BLaER1 treated with 17β-estradiol and CSF1 and Interleukin-3, amounts not matched to agents 10 nM and 100 nM (cell line): ENCODE data around the gene CDH15.
"Not testable (repeated sequence)": the region's sequence is repeated elsewhere in the genome, so short reads cannot be mapped to it uniquely, and the experiment has no call there.

Experiments
- H3K27ac ChIP-seq, 11 experiments: shearing (Covaris generic); formaldehyde crosslinking; 2 replicates each; pipeline ENCODE4 v1.8.1; 2022
- H3K27me3 ChIP-seq, 11 experiments: shearing (Covaris generic); formaldehyde crosslinking; 2 replicates each; pipeline ENCODE4 v1.8.1; 2022
- H3K36me3 ChIP-seq, 11 experiments: shearing (Covaris generic); formaldehyde crosslinking; 2 replicates each; pipeline ENCODE4 v1.8.1; 2022
- H3K4me1 ChIP-seq, 10 experiments: shearing (Covaris generic); formaldehyde crosslinking; 2 replicates each; pipeline ENCODE4 v1.8.1; 2022
- H3K4me2 ChIP-seq, 11 experiments: shearing (Covaris generic); formaldehyde crosslinking; 2 replicates each; pipeline ENCODE4 v1.8.1; 2022
- H3K4me3 ChIP-seq, 10 experiments: shearing (Covaris generic); formaldehyde crosslinking; 2 replicates each; pipeline ENCODE4 v1.8.1; 2022
- H3K9ac ChIP-seq, 11 experiments: shearing (Covaris generic); formaldehyde crosslinking; 2 replicates each; pipeline ENCODE4 v1.8.1; 2022
- H3K9me3 ChIP-seq, 11 experiments: shearing (Covaris generic); formaldehyde crosslinking; replicated peaks in 1 of 11; 2 replicates each; pipeline ENCODE4 v1.8.1; 2022
- H4K20me1 ChIP-seq, 11 experiments: shearing (Covaris generic); formaldehyde crosslinking; 2 replicates each; pipeline ENCODE4 v1.8.1; 2022
- Cebpa-rat ChIP-seq, 11 experiments: shearing (Covaris generic); IDR thresholded peaks; 2 replicates each; pipeline ENCODE4 v1.8.1; 2022

Gene CDH15

DNA sequence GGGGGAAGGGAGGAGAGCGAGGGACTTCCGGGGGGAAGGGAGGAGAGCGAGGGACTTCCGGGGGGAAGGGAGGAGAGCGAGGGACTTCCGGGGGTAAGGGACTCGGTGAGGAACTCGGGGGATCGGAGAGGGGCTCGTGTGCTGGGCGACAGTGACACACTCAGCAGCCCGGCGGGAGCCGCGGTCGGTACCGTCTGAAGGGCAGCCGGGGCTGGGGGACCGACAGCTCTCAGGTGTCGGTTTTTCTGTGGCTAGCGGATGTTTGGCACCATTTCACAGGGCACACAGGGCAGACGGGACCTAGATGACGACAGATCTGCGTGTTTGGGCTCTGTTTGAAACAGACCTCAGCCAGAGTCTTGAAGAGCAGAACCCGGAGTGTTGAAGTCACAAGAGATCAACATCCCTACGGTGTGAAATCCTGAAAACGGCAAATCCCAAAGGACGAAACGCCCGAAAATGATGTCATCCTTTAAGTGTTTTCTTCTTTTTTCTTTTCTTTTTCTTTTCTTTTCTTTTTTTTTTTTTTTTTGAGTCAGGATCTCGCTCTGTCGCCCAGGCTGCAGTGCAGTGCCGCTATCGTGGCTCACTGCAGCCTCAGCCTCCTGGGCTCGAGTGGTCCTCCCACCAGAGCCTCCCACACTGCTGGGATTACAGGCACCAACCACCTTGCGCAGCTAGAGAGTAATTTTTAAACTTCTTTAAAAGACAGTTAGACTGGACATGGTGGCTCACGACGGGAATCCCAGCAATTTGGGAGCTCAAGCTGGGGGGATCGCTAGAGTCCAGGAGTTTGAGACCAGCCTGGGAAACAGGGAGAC, 69.8 kb downstream of the CDH15 start:
- Histone ChIP-seq H3K4me3 (peak overlapping the region; percentile 58 to 77 (median 68)), H3K36me3 (peaks cover 0 to 3% (median 0%) of the 10 kb centered on the region in 11 experiments; a peak in 3 of 22 replicates), H3K9ac (peak overlapping the region; percentile 84 to 97 (median 90))

DNA sequence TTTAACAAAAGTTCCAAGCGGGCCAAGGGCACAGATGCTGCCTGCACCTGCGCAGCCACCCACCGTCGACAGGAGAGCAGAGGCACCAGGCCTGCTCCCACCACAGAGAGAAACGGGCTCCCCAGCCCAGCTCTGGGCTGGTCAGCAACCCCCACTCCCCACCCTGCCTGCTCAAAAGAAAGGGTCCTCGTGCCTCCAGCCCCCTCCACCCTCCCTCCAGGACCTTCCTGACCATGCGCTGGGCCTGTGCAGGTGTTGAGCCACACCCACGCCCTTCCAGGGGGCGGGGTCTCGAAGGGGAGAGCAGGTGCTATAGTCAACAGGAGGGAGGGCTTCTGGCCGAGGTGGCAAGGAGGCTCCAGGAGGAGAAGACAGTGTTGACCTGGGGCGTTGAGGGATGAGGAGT, 71.2 kb downstream of the CDH15 start:
- no peak for TF ChIP-seq Cebpa-rat (IDR thresholded peaks at IDR 0.05)
- H3K9me3 ChIP-seq: peaks cover 0 to 9% (median 0%) of the 10 kb centered on the region in 11 experiments; a peak in 2 of 22 replicates
- H3K4me2 ChIP-seq: peak overlapping the region in 7 of 11 experiments; percentile 17 to 99 (median 29); a peak in 10 of 22 replicates
- H3K36me3 ChIP-seq: no peaks in the 10 kb centered on the region
- H3K4me1 ChIP-seq: peaks cover 12 to 46% (median 27%) of the 10 kb centered on the region in 10 experiments
- no peaks in the 10 kb centered on the region for H3K27me3 ChIP-seq
- H3K9ac ChIP-seq: no peak overlapping the region
- no peaks in the 10 kb centered on the region for H4K20me1 ChIP-seq
- no peak overlapping the region for H3K4me3 ChIP-seq
- H3K27ac ChIP-seq: 0 out of 22 replicates have a peak overlapping the region, but pooled peaks of 1 of the 11 experiments have one; percentile 10

More for the DNA sequence above, 69.8 kb downstream of the CDH15 start:
- H3K9me3 ChIP-seq: 0 out of 22 replicates have a peak, but pooled peaks cover 0 to 6% (median 0%) of the 10 kb centered on the region in 11 experiments
- H3K4me2 ChIP-seq: peak overlapping the region; percentile 82 to 99 (median 91)
- TF ChIP-seq Cebpa-rat (IDR thresholded peaks at IDR 0.05): no peak
- H3K4me1 ChIP-seq: peaks cover 7 to 41% (median 20%) of the 10 kb centered on the region in 10 experiments; a peak in 18 of 20 replicates
- peak overlapping the region; percentile 88 to 99 (median 93) for H3K27ac ChIP-seq
- no peaks in the 10 kb centered on the region for H3K27me3 ChIP-seq
- no peaks in the 10 kb centered on the region for H4K20me1 ChIP-seq

- H3K36me3 ChIP-seq: no peaks in the 10 kb centered on the region
- peak overlapping the region in 3 of 11 experiments; percentile 29 to 99 (median 33); a peak in 5 of 22 replicates for H3K4me2 ChIP-seq
- no peak overlapping the region for H3K4me3 ChIP-seq
- H4K20me1 ChIP-seq: no peaks in the 10 kb centered on the region
- H3K9me3 ChIP-seq: peaks cover 6 to 17% (median 7%) of the 10 kb centered on the region in 11 experiments; a peak in 20 of 22 replicates
- no peak overlapping the region for H3K9ac ChIP-seq
- TF ChIP-seq Cebpa-rat (IDR thresholded peaks at IDR 0.05): no peak
- H3K27ac ChIP-seq: no peak overlapping the region
- H3K27me3 ChIP-seq: peaks cover 0 to 4% (median 0%) of the 10 kb centered on the region in 11 experiments; a peak in 1 of 22 replicates
- H3K4me1 ChIP-seq: peaks cover 12 to 46% (median 27%) of the 10 kb centered on the region in 10 experiments
Measured at GRCh38 chr16:89243664-89244063, 72.1 kb downstream of the CDH15 start.

GRCh38 chr16:89244264-89244663, 72.7 kb downstream of the CDH15 start:
- peaks cover 12 to 44% (median 27%) of the 10 kb centered on the region in 10 experiments for H3K4me1 ChIP-seq
- H3K4me3 ChIP-seq, H3K4me2 ChIP-seq, H3K36me3 ChIP-seq, H4K20me1 ChIP-seq, H3K9ac ChIP-seq, H3K27me3 ChIP-seq, H3K27ac ChIP-seq: not testable (repeated sequence)
- peaks cover 12 to 23% (median 13%) of the 10 kb centered on the region in 11 experiments; a peak in 20 of 22 replicates for H3K9me3 ChIP-seq

GRCh38 chr16:89244754-89245153, 73.2 kb downstream of the CDH15 start:
- Histone ChIP-seq H3K36me3 (no peaks in the 10 kb centered on the region), H4K20me1 (no peaks in the 10 kb centered on the region), H3K4me3 (no peak overlapping the region), H3K4me1 (peaks cover 11 to 41% (median 25%) of the 10 kb centered on the region in 10 experiments), H3K4me2 (no peak overlapping the region), H3K9me3 (peaks cover 17 to 28% (median 18%) of the 10 kb centered on the region in 11 experiments), H3K27me3 (peaks cover 0 to 4% (median 0%) of the 10 kb centered on the region in 11 experiments; a peak in 1 of 22 replicates), H3K27ac (no peak overlapping the region), H3K9ac (no peak overlapping the region)
- no peak for TF ChIP-seq Cebpa-rat (IDR thresholded peaks at IDR 0.05)
